H9 (cell line): ENCODE measurements around the gene ABCC3. TPM values are rescaled to one million over a fixed set of nuclear protein-coding genes. Genes with fewer than 3 reads are reported as not detected.

Source experiments
- DNase-seq: peaks from one replicate; pipeline ENCODE4 v3.0.0-alpha.2; 2017
- H2AFZ ChIP-seq: one replicate; pipeline ENCODE4 v1.6.1; 2013; ENCODE audit warnings: mild to moderate bottlenecking, low read length, control low read depth, moderate library complexity
- H2AK5ac ChIP-seq: 2 replicates; pipeline ENCODE4 v1.6.1; 2013; ENCODE audit warnings: low read length, control low read depth, mixed read lengths; ENCODE audit not compliant: insufficient read length
- H2BK120ac ChIP-seq: one replicate; pipeline ENCODE4 v1.6.1; 2013; ENCODE audit warnings: low read depth, mild to moderate bottlenecking, low read length, control low read depth, inconsistent platforms; ENCODE audit not compliant: poor library complexity, severe bottlenecking
- H2BK12ac ChIP-seq: 2 replicates; pipeline ENCODE4 v1.6.1; 2013; ENCODE audit warnings: low read length, control low read depth, mixed read lengths, low read depth; ENCODE audit not compliant: insufficient read length
- H2BK15ac ChIP-seq: 2 replicates; pipeline ENCODE4 v1.6.1; 2013; ENCODE audit warnings: low read depth, low read length, control low read depth
- H2BK20ac ChIP-seq: one replicate; pipeline ENCODE4 v1.6.1; 2013; ENCODE audit warnings: low read depth, mild to moderate bottlenecking, low read length, control low read depth, inconsistent platforms; ENCODE audit not compliant: poor library complexity, severe bottlenecking
- H2BK5ac ChIP-seq: 2 replicates; pipeline ENCODE4 v1.6.1; 2013; ENCODE audit warnings: low read length, control low read depth, mixed read lengths; ENCODE audit not compliant: insufficient read length
- H3K14ac ChIP-seq: 2 replicates; pipeline ENCODE4 v1.6.1; 2013; ENCODE audit warnings: low read length, control low read depth; ENCODE audit not compliant: insufficient read depth
- H3K18ac ChIP-seq: 2 replicates; pipeline ENCODE4 v1.6.1; 2013; ENCODE audit warnings: low read depth, mild to moderate bottlenecking, mixed read lengths, low read length, control low read depth; ENCODE audit not compliant: insufficient read length
- H3K23ac ChIP-seq: 2 replicates; pipeline ENCODE4 v1.6.1; 2013; ENCODE audit warnings: low read length, control low read depth, mixed read lengths, low read depth; ENCODE audit not compliant: insufficient read length
- H3K23me2 ChIP-seq: 2 replicates; pipeline ENCODE4 v1.6.1; 2013; ENCODE audit warnings: low read depth, mild to moderate bottlenecking, mixed read lengths, low read length, control low read depth; ENCODE audit not compliant: insufficient read length, poor library complexity, severe bottlenecking
- H3K27ac ChIP-seq: 2 replicates; pipeline ENCODE4 v1.5.1; 2013; ENCODE audit warnings: low read length, control low read depth, mixed read lengths, low read depth; ENCODE audit not compliant: insufficient read length
- H3K27me3 ChIP-seq: 2 replicates; pipeline ENCODE4 v1.6.1; 2013; ENCODE audit warnings: low read length, control low read depth, inconsistent platforms; ENCODE audit not compliant: insufficient read depth
- H3K4ac ChIP-seq: 2 replicates; pipeline ENCODE4 v1.6.1; 2013; ENCODE audit warnings: low read depth, mild to moderate bottlenecking, control low read depth, inconsistent platforms, low read length, moderate library complexity
- H3K4me1 ChIP-seq: 2 replicates; pipeline ENCODE4 v1.6.1; 2013; ENCODE audit warnings: low read length, control low read depth, inconsistent platforms; ENCODE audit not compliant: insufficient read depth
- H3K4me2 ChIP-seq: 2 replicates; pipeline ENCODE4 v1.6.1; 2013; ENCODE audit warnings: low read length, control low read depth, mixed read lengths; ENCODE audit not compliant: insufficient read length, insufficient read depth
- H3K56ac ChIP-seq: 2 replicates; pipeline ENCODE4 v1.6.1; 2013; ENCODE audit warnings: low read depth, mild to moderate bottlenecking, mixed read lengths, low read length, control low read depth; ENCODE audit not compliant: insufficient read length
- H3K79me1 ChIP-seq: 2 replicates; pipeline ENCODE4 v1.6.1; 2013; ENCODE audit warnings: low read depth, mild to moderate bottlenecking, moderate library complexity, low read length, control low read depth, inconsistent platforms; ENCODE audit not compliant: insufficient read depth, poor library complexity, severe bottlenecking
- H3K79me2 ChIP-seq: 2 replicates; pipeline ENCODE4 v1.6.1; 2013; ENCODE audit warnings: low read length, control low read depth, inconsistent platforms; ENCODE audit not compliant: insufficient read depth
- H3K9ac ChIP-seq: 2 replicates; pipeline ENCODE4 v1.6.1; 2013; ENCODE audit warnings: low read length, control low read depth, mixed read lengths; ENCODE audit not compliant: insufficient read length; ENCODE audit errors: extremely low read depth
- H3K9me3 ChIP-seq: one replicate; pipeline ENCODE4 v1.6.1; 2013; ENCODE audit warnings: low read depth, low read length, inconsistent platforms; ENCODE audit not compliant: control insufficient read depth
- H3T11ph ChIP-seq: one replicate; pipeline ENCODE4 v1.6.1; 2013; ENCODE audit warnings: mild to moderate bottlenecking, low read length, control low read depth, inconsistent platforms
- H4K20me1 ChIP-seq: one replicate; pipeline ENCODE4 v1.6.1; 2013; ENCODE audit not compliant: control insufficient read depth, insufficient read length, insufficient read depth
- H4K5ac ChIP-seq: 2 replicates; pipeline ENCODE4 v1.6.1; 2013; ENCODE audit warnings: low read depth, mild to moderate bottlenecking, mixed read lengths, low read length, control low read depth; ENCODE audit not compliant: insufficient read length
- H4K8ac ChIP-seq: replicated peaks from 2 replicates; pipeline ENCODE4 v1.6.1; 2013; ENCODE audit warnings: low read length, control low read depth, mixed read lengths, low read depth; ENCODE audit not compliant: insufficient read length
- H4K91ac ChIP-seq: 2 replicates; pipeline ENCODE4 v1.6.1; 2013; ENCODE audit warnings: low read depth, mild to moderate bottlenecking, moderate library complexity, mixed read lengths, low read length, control low read depth; ENCODE audit not compliant: insufficient read length
- H3K27ac Mint-ChIP-seq, 3 experiments: 2 replicates in 2 of 3; 3 replicates in 1 of 3; pipeline ENCODE4 v1.8.0; 2020 to 2021; ENCODE audit warnings: mixed read lengths in 3 of 3, mild to moderate bottlenecking in 1 of 3, moderate library complexity in 1 of 3
- H3K27me3 Mint-ChIP-seq: 2 replicates; pipeline ENCODE4 v1.8.0; 2021; ENCODE audit warnings: low read depth, mild to moderate bottlenecking, moderate library complexity, mixed read lengths
- H3K36me3 Mint-ChIP-seq, 3 experiments: 2 replicates in 2 of 3; 3 replicates in 1 of 3; pipeline ENCODE4 v1.8.0; 2020 to 2021; ENCODE audit warnings: low read depth in 3 of 3, mixed read lengths in 3 of 3; ENCODE audit not compliant: insufficient read depth in 1 of 3
- H3K4me1 Mint-ChIP-seq, 2 experiments: 2 replicates each; pipeline ENCODE4 v1.8.0; 2020; ENCODE audit warnings: mixed read lengths in 2 of 2
- H3K4me3 Mint-ChIP-seq, 2 experiments: 2 replicates in 1 of 2; 3 replicates in 1 of 2; pipeline ENCODE4 v1.8.0; 2020 to 2021; ENCODE audit warnings: mild to moderate bottlenecking in 2 of 2, mixed read lengths in 2 of 2, moderate library complexity in 1 of 2
- H3K9me3 Mint-ChIP-seq, 2 experiments: 2 replicates in 1 of 2; 3 replicates in 1 of 2; pipeline ENCODE4 v1.8.0; 2020; ENCODE audit warnings: mild to moderate bottlenecking in 2 of 2, mixed read lengths in 2 of 2, moderate library complexity in 1 of 2
- CTCF ChIP-seq: fragments of 200-600 bp; sonication (generic); conservative IDR thresholded peaks from 3 replicates; pipeline ENCODE4 v1.8.0; 2021; ENCODE audit warnings: antibody characterized with exemption, mild to moderate bottlenecking
- WGBS: extraction: QIAGEN DNeasy Blood & Tissue Kit; methylation state at CpG from one replicate; pipeline ENCODE4 v1.1.7; 2013; ENCODE audit warnings: missing lambda C conversion rate, low lambda C conversion rate, mixed read lengths; ENCODE audit not compliant: insufficient read length; ENCODE audit errors: extremely low coverage; 5-methylcytosine and 5-hydroxymethylcytosine counted together
- total RNA-seq: library from RNA; stranded (reverse); gene quantifications from 2 replicates; pipeline ENCODE4 v1.2.1, GENCODE V29; 2021

ABCC3 gene
- total RNA-seq, 1 experiment from 2014 or later: 0.31 TPM

GRCh38 chr17:50719144-50719923 is 84.7 kb downstream of the ABCC3 start, which contains the start of gene LUC7L3:
LUC7L3 (plus strand) TSS chr17:50719603; CDS start chr17:50719733, 130 bp downstream.
- TF ChIP-seq CTCF: no peak
- Histone ChIP-seq H3K18ac (peak within 1 kb of the TSS; percentile 98), H4K91ac (no peak within 1 kb of the TSS), H2AK5ac (no peak within 1 kb of the TSS), H3K4me2 (peak within 1 kb of the TSS; percentile 59), H4K5ac (peak within 1 kb of the TSS; percentile 93), H2BK12ac (peak within 1 kb of the TSS; percentile 7), H3K9ac (peak within 1 kb of the TSS; percentile 98), H2BK120ac (no peak within 1 kb of the TSS), H3K27me3 (no peaks in the 10 kb centered on the region), H4K8ac (no peak within 1 kb of the TSS), H2BK5ac (peak within 1 kb of the TSS; percentile 51), H3K23ac (no peak within 1 kb of the TSS), H3K9me3 (no peaks in the 10 kb centered on the region), H2AFZ (no peak within 1 kb of the TSS), H4K20me1 (no peaks in the 10 kb centered on the region), H3K56ac (no peak within 1 kb of the TSS), H3K14ac (peak within 1 kb of the TSS; percentile 99), H2BK20ac (no peak within 1 kb of the TSS), H3K23me2 (peaks cover 16% of the 10 kb centered on the region), H3T11ph (no peak within 1 kb of the TSS), H3K79me1 (no peaks in the 10 kb centered on the region), H3K79me2 (peaks cover 41% of the 10 kb centered on the region), H3K4ac (no peak within 1 kb of the TSS; the same call in 1 of the 2 replicates), H3K4me1 (peaks cover 4% of the 10 kb centered on the region; the same call in 1 of the 2 replicates), H2BK15ac (no peak within 1 kb of the TSS), H3K27ac (peak within 1 kb of the TSS; percentile 78)
- H3K9me3 Mint-ChIP-seq: no peaks in the 10 kb centered on the region
- peaks cover 23 to 24% of the 10 kb centered on the region in 2 experiments for H3K4me1 Mint-ChIP-seq
- no peaks in the 10 kb centered on the region; the same call in 1 of the 2 replicates for H3K27me3 Mint-ChIP-seq
- H3K36me3 Mint-ChIP-seq: peaks cover 0 to 14% (median 6%) of the 10 kb centered on the region in 3 experiments; a peak in 6 of 7 replicates
- peak; percentile 97 for DNase-seq
- no CpG with 5 or more reads among the region's 76 CpGs for WGBS
- H3K4me3 Mint-ChIP-seq: peak within 1 kb of the TSS; percentile 97 to 98
- peak within 1 kb of the TSS; percentile 100 for H3K27ac Mint-ChIP-seq
